ENCODE measurements around the gene OGDHL. TPM values are rescaled to one million over a fixed set of nuclear protein-coding genes. Genes with fewer than 3 reads are reported as not detected.

Gene OGDHL
- total RNA-seq, 2 donors from 2014 or later = not detected

DNA sequence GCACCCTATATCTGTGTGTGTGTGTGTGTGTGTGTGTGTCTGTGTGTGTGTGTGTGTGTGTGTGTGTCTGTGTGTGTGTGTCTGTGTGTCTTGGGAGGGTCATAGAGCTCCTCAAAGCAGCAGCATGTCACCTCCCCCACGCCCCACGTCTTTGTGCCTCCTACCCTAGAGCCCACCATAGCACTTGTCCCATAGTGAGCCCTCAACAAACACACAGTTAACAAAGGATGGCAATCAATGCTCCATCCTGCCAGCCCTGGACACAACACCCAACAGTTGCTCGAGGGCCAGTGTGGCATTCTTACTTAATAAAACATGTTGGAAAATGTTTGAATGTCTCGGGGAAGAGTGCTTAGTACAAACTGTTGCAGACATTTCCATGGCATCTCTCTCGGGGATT lies 52.2 kb downstream of the OGDHL start:
- intact Hi-C loops (cut with DNase I) = loop anchor here in 1 of 2 donors (10.0 kb wide), 1 partner anchor 135 kb away; no protein-coding TSS in a partner anchor
- no peak for DNase-seq (ENCODE audit: low spot score)

DNA sequence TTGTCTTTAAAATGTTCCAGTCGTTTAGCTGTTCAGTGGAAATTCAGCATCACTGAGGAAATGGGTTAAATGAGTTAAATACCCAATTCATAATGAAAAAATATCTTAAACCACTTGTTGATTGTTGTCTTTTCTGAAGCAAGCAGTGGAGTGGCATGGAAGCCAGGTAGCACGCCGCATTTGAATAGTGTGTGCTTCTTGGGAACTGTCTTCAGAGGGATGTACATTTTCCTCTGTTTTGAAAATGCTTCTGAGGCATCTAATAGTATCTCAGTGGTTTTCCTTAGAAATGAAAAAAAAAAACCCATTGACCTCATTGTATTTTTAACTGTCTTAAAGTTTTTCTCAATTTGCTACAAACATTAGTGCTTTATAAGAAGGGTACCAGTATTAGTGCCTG lies 54.5 kb downstream of the OGDHL start:
- intact Hi-C loops (cut with DNase I) = loop anchor here in 1 of 2 donors (10.0 kb wide), 1 partner anchor 133 kb away; no protein-coding TSS in a partner anchor
- no peak for DNase-seq (ENCODE audit: low spot score)

DNA sequence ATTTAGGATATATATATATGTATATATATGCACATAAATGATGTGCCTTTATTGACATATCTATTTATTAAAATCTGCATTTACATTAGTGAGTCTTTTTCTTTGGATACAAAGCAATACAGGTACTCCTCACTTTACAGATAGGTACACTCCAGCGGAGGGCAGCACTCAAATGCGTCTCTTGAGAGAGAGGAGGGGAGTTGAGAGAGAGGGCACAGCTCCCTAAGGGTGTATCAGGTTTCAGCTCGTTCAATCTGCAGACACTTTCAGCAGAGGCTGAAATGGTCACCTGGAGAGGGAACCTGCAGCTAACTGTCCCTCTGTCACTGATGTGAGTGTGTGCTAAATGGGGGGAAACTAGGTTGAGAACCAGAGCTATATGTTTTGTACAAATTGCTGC lies 61.1 kb downstream of the OGDHL start:
- intact Hi-C loops (cut with DNase I) = loop anchor here in 1 of 2 donors (10.0 kb wide), 1 partner anchor 126 kb away; no protein-coding TSS in a partner anchor
- DNase-seq (ENCODE audit: low spot score) = no peak

DNA sequence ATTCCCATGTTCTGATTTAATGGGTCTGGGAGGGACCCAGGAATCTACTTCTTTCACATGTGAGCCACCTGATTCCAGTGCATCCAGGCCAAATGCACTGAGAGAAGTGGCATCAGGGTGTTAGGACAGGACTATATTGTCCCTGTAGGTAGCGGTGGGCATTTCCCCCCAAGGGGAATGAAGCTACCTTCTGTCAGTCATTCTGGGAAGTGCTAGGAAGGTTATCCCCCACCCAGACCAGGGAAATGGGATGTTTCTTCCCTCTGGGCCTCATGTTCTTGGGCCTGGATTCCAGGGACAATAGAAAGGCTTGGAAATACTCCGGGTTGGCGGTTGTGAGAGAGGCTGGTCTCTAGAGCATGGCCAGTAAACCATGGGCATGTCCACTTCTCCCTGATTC lies 61.9 kb downstream of the OGDHL start:
- DNase-seq (ENCODE audit: low spot score) = no peak
- intact Hi-C loops (cut with DNase I) = loop anchor here in 1 of 2 donors (10.0 kb wide), 1 partner anchor 125 kb away; no protein-coding TSS in a partner anchor

DNA sequence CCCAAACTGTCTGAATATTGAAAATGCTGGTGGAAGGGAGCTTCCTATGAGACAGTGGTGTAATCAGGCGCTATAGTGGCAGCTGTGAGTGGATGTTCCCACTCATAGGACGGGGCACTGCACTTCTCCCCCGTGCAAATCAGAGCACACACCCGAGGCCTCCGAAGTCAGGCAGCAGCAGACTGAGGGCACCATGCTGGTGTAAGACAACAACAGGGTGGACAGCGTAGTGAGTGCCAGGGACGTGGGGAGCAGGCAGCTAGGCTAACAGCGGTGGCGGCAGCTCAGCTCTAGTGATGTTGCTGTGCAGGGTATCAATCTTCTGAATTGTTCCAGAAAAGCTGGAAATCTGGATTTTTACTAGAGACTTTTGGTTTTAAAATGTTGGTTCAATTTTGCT lies 63.4 kb downstream of the OGDHL start:
- intact Hi-C loops (cut with DNase I) = no loop called here
- no peak for DNase-seq (ENCODE audit: low spot score)

DNA sequence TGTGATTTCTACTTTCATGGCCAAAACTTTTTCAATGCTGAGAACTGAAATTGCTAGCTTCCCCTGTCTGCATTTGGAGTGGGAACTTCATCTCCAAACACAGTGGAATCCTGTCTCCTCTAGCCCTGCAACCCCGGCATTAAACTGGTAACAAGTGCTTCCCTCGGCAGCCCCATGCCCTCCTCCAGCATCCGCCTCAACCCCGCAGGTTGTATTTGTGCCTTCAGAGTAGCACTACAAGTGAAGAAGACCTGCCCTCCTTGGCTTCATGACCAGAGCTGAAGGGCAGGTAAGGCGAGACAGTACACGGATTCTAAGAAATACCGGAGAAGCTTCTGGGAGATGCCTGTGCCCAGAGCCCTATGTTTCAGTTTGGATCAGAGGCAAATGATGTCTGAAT lies 65.8 kb downstream of the OGDHL start:
- no peak for DNase-seq (ENCODE audit: low spot score)
- intact Hi-C loops (cut with DNase I) = no loop called here

DNA sequence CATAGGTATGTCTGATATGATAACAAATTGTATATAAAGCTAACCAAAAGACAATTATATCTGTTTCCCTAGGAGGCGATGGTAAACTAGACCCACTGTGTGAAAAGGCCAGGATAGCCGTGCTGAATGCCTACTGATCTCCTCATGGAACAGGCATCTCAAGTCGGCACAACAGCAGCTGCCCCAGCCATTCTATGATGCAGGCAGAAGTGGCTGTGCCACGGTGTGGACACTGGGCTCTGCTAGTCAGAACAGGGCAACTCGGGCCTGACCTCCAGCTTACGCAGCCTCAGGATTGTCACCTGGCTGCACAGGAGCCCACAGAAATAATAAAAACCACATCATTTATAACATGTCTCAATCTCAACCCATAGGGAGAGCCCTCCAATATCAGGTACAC lies 67.7 kb downstream of the OGDHL start:
- no peak for DNase-seq (ENCODE audit: low spot score)
- intact Hi-C loops (cut with DNase I) = no loop called here

DNA sequence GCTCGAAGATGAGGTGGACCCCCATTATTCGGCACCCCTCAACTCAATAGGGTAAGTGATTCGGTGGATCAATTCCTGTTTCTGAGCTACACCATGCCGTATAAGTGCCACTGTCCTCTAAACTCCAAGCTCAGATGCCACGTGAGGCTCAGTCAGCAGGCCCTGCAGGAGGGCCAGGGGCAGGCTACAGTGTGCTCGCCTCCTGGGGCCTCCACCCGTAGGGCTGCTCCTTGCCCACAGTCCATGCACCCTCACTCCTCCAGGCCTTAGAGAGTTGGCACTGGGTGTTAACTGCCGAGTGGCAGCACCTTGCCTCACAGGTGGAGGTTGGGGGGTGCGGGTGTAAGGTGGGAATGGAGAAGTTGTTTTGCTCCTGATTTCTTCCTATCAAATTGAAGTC lies 70.5 kb downstream of the OGDHL start:
- intact Hi-C loops (cut with DNase I) = no loop called here
- no peak for DNase-seq (ENCODE audit: low spot score)

DNA sequence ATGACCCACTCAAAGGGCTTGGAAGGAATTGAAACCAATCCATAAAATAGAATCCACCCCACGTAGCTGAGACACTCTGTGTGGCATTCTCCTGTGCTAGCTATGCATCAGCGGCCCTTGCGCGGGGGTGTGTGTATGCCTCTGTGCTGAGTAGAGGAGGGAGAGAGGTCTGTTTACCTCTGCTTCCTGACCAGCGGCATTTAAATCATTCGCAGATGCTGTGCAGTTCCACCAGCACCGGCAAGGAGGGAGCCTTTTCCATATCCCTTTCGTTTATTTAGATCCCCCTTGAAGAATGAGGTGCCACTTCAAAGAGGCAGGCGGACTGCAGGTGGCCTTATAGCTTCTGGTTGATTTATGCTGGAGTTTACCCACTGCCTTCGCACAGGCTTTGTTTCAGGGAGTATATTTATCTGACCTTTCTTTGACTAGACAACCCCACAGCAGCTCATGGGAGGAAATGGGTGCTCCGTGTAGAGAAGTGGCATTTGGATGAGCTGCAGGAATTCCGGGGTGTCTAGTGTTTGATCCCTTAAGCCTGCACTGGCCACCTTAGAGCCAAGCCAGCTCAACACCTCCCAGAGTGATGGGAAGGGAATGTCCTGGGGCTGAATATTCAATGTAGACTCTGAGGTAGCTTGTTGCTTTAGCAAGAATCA lies 71.3 kb downstream of the OGDHL start:
- DNase-seq (ENCODE audit: low spot score) = no peak
- intact Hi-C loops (cut with DNase I) = no loop called here

DNA sequence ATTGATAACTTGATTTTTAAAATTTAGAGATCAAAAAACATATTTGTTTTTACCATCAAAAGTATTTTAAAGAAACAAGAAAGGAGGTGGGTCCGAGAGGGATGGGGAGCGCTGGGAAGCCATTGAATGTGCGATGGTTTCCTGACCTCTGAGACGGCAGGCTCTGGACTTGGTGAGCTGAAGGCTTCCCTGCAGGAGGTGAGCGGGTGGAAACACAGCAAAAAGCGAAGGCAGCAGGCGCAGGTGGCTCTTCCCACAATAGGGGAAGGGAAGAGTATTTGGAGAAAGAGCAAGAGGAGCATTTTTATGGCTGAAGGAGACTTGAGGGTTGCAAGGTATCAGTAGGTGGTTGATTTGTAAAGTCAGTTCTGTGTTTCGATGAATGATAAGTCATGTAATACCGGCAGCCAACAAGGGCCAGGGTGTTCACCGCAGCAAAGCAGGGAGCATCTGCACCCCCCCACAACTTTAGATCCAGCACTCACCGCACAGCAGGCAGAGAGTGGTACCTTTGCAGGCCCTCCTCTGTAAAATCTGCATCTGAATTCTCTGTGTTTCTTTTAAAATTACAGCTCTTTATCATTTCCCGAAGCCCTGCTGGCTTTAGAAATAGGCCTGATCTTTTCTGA lies 72.1 kb downstream of the OGDHL start:
- DNase-seq (ENCODE audit: low spot score) = no peak
- intact Hi-C loops (cut with DNase I) = no loop called here

DNA sequence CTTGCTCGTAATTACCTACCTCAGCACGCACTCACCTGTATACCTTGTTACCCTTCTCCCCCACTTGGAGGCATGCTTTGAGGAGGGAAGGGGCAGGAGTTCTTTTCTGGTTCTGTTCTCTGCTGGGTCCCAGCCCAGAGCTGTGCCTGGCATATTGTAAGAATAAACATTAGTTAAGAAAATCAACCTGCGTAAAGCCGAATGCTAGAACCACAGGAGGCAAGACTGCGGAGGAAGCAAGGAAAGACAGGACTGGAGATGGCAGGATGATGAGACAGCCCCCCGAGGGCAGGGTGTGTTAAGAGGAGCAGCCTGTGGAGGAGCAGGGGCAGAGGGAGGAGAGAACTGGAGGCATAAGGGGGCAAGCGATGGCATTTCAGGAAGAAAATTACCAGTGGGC lies 73.2 kb downstream of the OGDHL start:
- intact Hi-C loops (cut with DNase I) = no loop called here
- no peak for DNase-seq (ENCODE audit: low spot score)

DNA sequence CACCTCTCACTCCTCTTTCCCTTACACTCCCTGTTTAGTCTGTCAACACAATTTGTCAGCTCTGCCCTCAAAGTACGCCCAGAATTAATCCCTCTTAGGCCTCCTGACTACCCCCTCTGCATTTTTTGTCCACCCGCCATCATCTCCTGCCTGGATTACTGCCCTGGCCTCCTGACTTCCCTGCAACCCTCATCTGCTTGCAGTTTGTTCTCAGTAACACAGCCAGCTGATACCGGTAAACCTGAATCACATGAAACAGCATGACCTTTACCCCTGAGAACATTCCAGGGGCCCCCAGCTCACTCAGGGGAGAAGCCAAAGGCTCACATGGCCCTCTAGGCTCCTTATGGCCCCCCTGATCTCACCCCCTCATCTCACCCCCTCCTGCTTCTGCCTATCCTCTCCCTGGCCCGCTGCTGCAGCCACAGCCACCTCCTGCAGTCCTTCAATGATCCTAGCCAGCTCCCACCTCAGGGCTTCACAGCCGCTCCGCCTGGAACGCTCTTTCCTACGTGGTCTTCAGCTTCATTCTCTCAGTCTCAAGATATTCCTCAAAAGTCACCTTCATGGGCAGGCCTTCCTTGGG lies 73.8 kb downstream of the OGDHL start:
- intact Hi-C loops (cut with DNase I) = no loop called here
- DNase-seq (ENCODE audit: low spot score) = no peak

DNA sequence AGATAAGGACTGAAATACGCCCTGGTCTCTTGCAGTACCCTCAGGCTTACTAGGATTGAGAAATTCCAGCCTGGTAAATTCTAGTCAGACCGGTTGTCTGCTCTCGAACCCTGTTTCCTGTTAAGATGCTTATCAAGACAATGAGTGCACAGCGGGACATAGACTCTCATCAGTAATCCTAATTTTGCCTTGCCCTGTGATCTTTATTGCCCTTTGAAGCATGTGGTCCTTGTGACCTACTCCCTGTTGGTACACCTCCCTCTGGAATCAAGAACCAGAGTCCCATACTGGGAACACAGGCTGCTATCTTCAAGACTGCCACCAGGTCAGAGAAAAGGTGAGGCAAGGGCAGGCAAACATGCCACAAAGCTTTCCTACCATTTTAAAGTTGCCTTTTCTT lies 75.5 kb downstream of the OGDHL start:
- no peak for DNase-seq (ENCODE audit: low spot score)
- intact Hi-C loops (cut with DNase I) = no loop called here

Other genes with a start within 250 kb of the OGDHL start
- 10 to 100 TPM; 17.0 to 17.3 TPM for gene ERCC6, start 223.2 kb downstream of the OGDHL start, total RNA-seq
- gene SLC18A3, start 152.0 kb downstream of the OGDHL start, total RNA-seq = not detected
- gene CHAT, start 148.3 kb downstream of the OGDHL start, total RNA-seq = not detected
- gene C10orf53, start 82.7 kb downstream of the OGDHL start, total RNA-seq = not detected
- gene PARG, start 179.7 kb upstream of the OGDHL start, total RNA-seq = 10 to 100 TPM; 24.0 to 25.5 TPM
- 10 to 100 TPM; 17.3 to 18.0 TPM for gene TIMM23B, start 179.7 kb upstream of the OGDHL start, total RNA-seq
- gene AGAP6, start 226.1 kb upstream of the OGDHL start, total RNA-seq = 10 to 100 TPM; 10.1 to 10.8 TPM

Data from posterior vena cava (tissue), 2 donors.